Liver (tissue), 9 donors: ENCODE data around the gene GALNT16. TPM values are rescaled to one million over a fixed set of nuclear protein-coding genes. Genes with fewer than 3 reads are reported as not detected.

Experiments used
- DNase-seq: peaks from one replicate; pipeline ENCODE4 v3.0.0-alpha.2; 2017; ENCODE audit warnings: low spot score
- H3K27ac ChIP-seq, 2 donors: one replicate each; pipeline ENCODE4 v1.7.0; 2013; ENCODE audit warnings: inconsistent platforms in 2 of 2, low read length in 2 of 2, control low read depth in 1 of 2, low read depth in 1 of 2, mild to moderate bottlenecking in 1 of 2
- H3K27me3 ChIP-seq, 4 donors: one replicate each; pipeline versions ENCODE4 v1.6.1 to v1.7.0; 2013; ENCODE audit warnings: low read length in 3 of 4, inconsistent platforms in 1 of 4, mild to moderate bottlenecking in 1 of 4, moderate library complexity in 1 of 4; ENCODE audit not compliant: control insufficient read depth in 4 of 4, insufficient read depth in 4 of 4
- H3K36me3 ChIP-seq, 4 donors: one replicate each; pipeline versions ENCODE4 v1.6.1 to v1.7.0; 2013; ENCODE audit warnings: low read length in 3 of 4, mild to moderate bottlenecking in 3 of 4, low read depth in 1 of 4, moderate library complexity in 1 of 4; ENCODE audit not compliant: control insufficient read depth in 4 of 4, insufficient read depth in 3 of 4
- H3K4me1 ChIP-seq, 4 donors: one replicate each; pipeline versions ENCODE4 v1.6.1 to v1.7.0; 2013; ENCODE audit warnings: low read length in 3 of 4, mild to moderate bottlenecking in 3 of 4, moderate library complexity in 1 of 4; ENCODE audit not compliant: control insufficient read depth in 4 of 4, insufficient read depth in 4 of 4
- H3K4me3 ChIP-seq, 3 donors: one replicate each; pipeline versions ENCODE4 v1.6.1 to v1.7.0; 2013; ENCODE audit warnings: low read length in 3 of 3, control low read depth in 1 of 3, low read depth in 1 of 3, mild to moderate bottlenecking in 1 of 3
- H3K9ac ChIP-seq, 2 donors: one replicate each; pipeline ENCODE4 v1.7.0; 2013; ENCODE audit warnings: low read length in 2 of 2, mild to moderate bottlenecking in 2 of 2, moderate library complexity in 2 of 2, control low read depth in 1 of 2, low read depth in 1 of 2
- H3K9me3 ChIP-seq, 4 donors: one replicate each; pipeline versions ENCODE4 v1.6.1 to v1.7.0; 2013; ENCODE audit warnings: low read length in 3 of 4; ENCODE audit not compliant: control insufficient read depth in 4 of 4
- CTCF ChIP-seq: fragments of 150-350 bp; IDR thresholded peaks from 2 replicates; pipeline ENCODE4 v1.5.1; 2017; ENCODE audit warnings: improper control_type of control experiment, low read depth, low read length; ENCODE audit not compliant: missing input control
- FOXA1 ChIP-seq: IDR thresholded peaks from 2 replicates; pipeline ENCODE4 v1.6.1; 2016; ENCODE audit warnings: antibody characterized with exemption
- RAD21 ChIP-seq, 2 donors: IDR thresholded peaks; 2 replicates each; pipeline ENCODE4 v1.6.1; 2016; ENCODE audit warnings: antibody characterized with exemption in 2 of 2, mild to moderate bottlenecking in 2 of 2
- REST ChIP-seq: IDR thresholded peaks from 2 replicates; pipeline ENCODE4 v1.6.1; 2016; ENCODE audit warnings: antibody characterized with exemption, mild to moderate bottlenecking
- RXRA ChIP-seq, 2 donors: IDR thresholded peaks; 2 replicates each; pipeline ENCODE4 v1.6.1; 2017 to 2018; ENCODE audit warnings: antibody characterized with exemption in 2 of 2, mild to moderate bottlenecking in 1 of 2
- SP1 ChIP-seq: IDR thresholded peaks from 2 replicates; pipeline ENCODE4 v1.6.1; 2018; ENCODE audit warnings: antibody characterized with exemption, mild to moderate bottlenecking
- TAF1 ChIP-seq: conservative IDR thresholded peaks from 2 replicates; pipeline ENCODE4 v1.6.1; 2016; ENCODE audit warnings: antibody characterized with exemption, mild to moderate bottlenecking
- YY1 ChIP-seq: IDR thresholded peaks from 2 replicates; pipeline ENCODE4 v1.6.1; 2016; ENCODE audit warnings: antibody characterized with exemption, mild to moderate bottlenecking
- WGBS: extraction: QIAGEN DNeasy Blood & Tissue Kit; methylation state at CpG from one replicate; pipeline ENCODE4 v1.1.7; 2013; 5-methylcytosine and 5-hydroxymethylcytosine counted together
- polyA plus RNA-seq, 2 donors: library from polyadenylated mRNA; stranded (reverse) in 1 of 2; unstranded in 1 of 2; fragments of 200-250 nt in 1 of 2; fragments of >200 nt in 1 of 2; fragmentation: Nextera tagmentation in 1 of 2; extraction: Ambion mirVana in 1 of 2; gene quantifications; one replicate each; pipeline versions ENCODE4 v1.2.1 to v1.2.3, GENCODE V29; 2013 to 2015
- total RNA-seq, 2 donors: library from RNA; depleted of rRNA; stranded (reverse); fragments of >200 nt; gene quantifications; one replicate each; pipeline ENCODE4 v1.2.3, GENCODE V29; 2014
- TF ChIP-seq, protein P1 (sequence below): IDR thresholded peaks from 2 replicates; pipeline ENCODE4 v1.6.1; 2016; ENCODE audit warnings: antibody characterized with exemption
- donor health status: healthy.
- donor health status: healthy.
- donor health status: healthy.
- donor health status: healthy.
- donor health status: healthy.

Gene GALNT16
- total and polyA plus RNA-seq, 4 donors, result 0.25 to 1.2 (median 0.71) TPM

- 93% methylated on average over 12 of the region's 12 CpGs for WGBS
- no peak for TF ChIP-seq SP1
- TF ChIP-seq TAF1, result no peak
- TF ChIP-seq FOXA1, result no peak
- TF ChIP-seq RAD21 (IDR thresholded peaks at IDR 0.05), result no peak
- no peak for TF ChIP-seq YY1
These were observed 22.4 kb upstream of the GALNT16 start for GRCh38 chr14:69237584-69237983.

DNA sequence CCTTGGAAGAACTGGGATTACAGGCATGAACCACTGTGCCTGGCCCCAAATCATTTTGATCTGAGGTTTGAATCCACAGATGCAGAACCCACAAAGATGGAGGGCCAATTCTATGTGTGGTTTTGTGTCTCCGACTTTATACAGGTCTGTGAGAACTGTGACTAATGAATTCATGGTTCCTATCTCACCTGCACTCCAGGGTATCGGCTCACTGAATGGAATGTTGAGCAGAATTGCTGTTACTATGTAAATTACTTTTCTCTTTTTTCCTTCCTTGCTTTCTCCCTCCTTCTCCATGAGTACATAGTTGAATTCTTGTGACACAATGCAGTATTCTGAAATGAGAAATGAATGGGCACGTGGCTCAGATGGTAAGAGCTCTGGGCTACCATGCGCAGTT lies 21.1 kb upstream of the GALNT16 start:
- H3K4me3 ChIP-seq, result no peak overlapping the region
- H3K9ac ChIP-seq, result no peak overlapping the region
- no peaks in the 10 kb centered on the region for H3K27me3 ChIP-seq
- H3K27ac ChIP-seq, result no peak overlapping the region
- no peak for DNase-seq
- H3K4me1 ChIP-seq, result no peaks in the 10 kb centered on the region
- no peaks in the 10 kb centered on the region for H3K9me3 ChIP-seq
- WGBS, result 92% methylated on average over 4 of the region's 4 CpGs
- TF ChIP-seq RXRA (IDR thresholded peaks at IDR 0.05), result no peak
- TF ChIP-seq, protein P1, sequence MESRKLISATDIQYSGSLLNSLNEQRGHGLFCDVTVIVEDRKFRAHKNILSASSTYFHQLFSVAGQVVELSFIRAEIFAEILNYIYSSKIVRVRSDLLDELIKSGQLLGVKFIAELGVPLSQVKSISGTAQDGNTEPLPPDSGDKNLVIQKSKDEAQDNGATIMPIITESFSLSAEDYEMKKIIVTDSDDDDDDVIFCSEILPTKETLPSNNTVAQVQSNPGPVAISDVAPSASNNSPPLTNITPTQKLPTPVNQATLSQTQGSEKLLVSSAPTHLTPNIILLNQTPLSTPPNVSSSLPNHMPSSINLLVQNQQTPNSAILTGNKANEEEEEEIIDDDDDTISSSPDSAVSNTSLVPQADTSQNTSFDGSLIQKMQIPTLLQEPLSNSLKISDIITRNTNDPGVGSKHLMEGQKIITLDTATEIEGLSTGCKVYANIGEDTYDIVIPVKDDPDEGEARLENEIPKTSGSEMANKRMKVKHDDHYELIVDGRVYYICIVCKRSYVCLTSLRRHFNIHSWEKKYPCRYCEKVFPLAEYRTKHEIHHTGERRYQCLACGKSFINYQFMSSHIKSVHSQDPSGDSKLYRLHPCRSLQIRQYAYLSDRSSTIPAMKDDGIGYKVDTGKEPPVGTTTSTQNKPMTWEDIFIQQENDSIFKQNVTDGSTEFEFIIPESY, result no peak
- peaks cover 13 to 56% (median 29%) of the 10 kb centered on the region in 4 donors for H3K36me3 ChIP-seq

More at GRCh38 chr14:69237584-69237983, 22.4 kb upstream of the GALNT16 start:
- no peak overlapping the region for H3K27ac ChIP-seq
- no peaks in the 10 kb centered on the region for H3K9me3 ChIP-seq
- no peaks in the 10 kb centered on the region for H3K27me3 ChIP-seq
- no peak overlapping the region for H3K4me3 ChIP-seq
- no peak overlapping the region for H3K9ac ChIP-seq
- DNase-seq, result no peak
- no peaks in the 10 kb centered on the region for H3K4me1 ChIP-seq
- peaks cover 13 to 56% (median 29%) of the 10 kb centered on the region in 4 donors for H3K36me3 ChIP-seq

GRCh38 chr14:69240527-69241173 lies 19.3 kb upstream of the GALNT16 start:
- Histone ChIP-seq H3K27ac (no peak overlapping the region), H3K9me3 (no peaks in the 10 kb centered on the region), H3K4me1 (no peaks in the 10 kb centered on the region), H3K9ac (no peak overlapping the region), H3K4me3 (no peak overlapping the region), H3K27me3 (no peaks in the 10 kb centered on the region), H3K36me3 (peaks cover 13 to 47% (median 29%) of the 10 kb centered on the region in 4 donors)
- 88% methylated on average over 13 of the region's 13 CpGs for WGBS
- DNase-seq, result no peak
- TF ChIP-seq FOXA1, result no peak
- no peak for TF ChIP-seq CTCF
- TF ChIP-seq REST, result no peak
